ENCODE results near the gene SPDEF. TPM values are rescaled to one million over a fixed set of nuclear protein-coding genes. Genes with fewer than 3 reads are reported as not detected.

The SPDEF gene
- total RNA-seq, 1 donor from 2014 or later = not detected

DNA sequence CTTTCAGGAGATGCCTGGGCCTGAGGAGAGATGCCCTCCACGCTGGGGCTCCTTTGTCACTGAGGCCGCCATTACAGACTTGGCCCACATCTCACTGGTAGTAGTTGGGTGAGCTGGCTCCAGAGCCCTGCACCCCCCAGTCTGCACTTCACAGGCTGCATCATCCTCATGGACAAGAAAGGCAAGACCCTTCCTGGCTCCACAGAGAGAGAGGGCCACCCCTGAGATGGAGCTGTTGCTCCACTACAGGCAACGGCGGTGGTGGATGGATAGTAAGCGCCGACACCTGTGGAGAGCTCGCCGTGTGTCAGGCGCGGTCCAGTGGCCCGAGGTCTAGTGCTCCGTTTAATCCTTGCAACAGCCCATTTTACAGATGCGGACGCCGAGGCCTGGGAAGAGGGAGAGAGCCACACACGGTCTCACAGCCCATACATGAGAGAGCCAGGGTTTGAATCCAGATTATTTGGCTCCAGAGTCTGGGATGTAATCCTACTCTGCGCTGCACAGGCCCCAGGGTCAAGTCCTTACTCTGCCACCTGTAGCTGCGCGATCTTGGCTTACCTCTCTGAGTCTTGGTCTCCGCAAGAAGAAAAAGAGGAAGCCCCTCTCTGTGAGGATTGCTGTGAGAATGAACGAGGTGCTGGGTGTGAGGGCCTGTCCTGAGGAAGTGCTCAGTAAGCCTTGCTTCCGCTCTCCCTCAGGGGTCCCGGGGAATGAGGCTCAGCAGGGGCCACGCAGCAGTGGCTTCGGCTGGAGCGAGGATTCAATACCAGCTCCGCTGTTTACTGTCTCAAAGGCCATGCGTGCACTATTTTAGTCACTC is 34.5 kb downstream of the SPDEF start:
- TF ChIP-seq, protein P1, sequence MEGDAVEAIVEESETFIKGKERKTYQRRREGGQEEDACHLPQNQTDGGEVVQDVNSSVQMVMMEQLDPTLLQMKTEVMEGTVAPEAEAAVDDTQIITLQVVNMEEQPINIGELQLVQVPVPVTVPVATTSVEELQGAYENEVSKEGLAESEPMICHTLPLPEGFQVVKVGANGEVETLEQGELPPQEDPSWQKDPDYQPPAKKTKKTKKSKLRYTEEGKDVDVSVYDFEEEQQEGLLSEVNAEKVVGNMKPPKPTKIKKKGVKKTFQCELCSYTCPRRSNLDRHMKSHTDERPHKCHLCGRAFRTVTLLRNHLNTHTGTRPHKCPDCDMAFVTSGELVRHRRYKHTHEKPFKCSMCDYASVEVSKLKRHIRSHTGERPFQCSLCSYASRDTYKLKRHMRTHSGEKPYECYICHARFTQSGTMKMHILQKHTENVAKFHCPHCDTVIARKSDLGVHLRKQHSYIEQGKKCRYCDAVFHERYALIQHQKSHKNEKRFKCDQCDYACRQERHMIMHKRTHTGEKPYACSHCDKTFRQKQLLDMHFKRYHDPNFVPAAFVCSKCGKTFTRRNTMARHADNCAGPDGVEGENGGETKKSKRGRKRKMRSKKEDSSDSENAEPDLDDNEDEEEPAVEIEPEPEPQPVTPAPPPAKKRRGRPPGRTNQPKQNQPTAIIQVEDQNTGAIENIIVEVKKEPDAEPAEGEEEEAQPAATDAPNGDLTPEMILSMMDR (IDR thresholded peaks at IDR 0.05; ENCODE audit: insufficient read depth, low read length, poor library complexity, severe bottlenecking) = no peak
- Histone ChIP-seq H3K36me3 (ENCODE audit: control insufficient read depth, insufficient read depth, low read length) (no peaks in the 10 kb centered on the region), H3K4me3 (ENCODE audit: low read depth, low read length) (no peak overlapping the region), H3K27me3 (ENCODE audit: control insufficient read depth, insufficient read depth, low read length) (peaks cover 5% of the 10 kb centered on the region)
- DNase-seq (ENCODE audit: low read depth) = no peak

DNA sequence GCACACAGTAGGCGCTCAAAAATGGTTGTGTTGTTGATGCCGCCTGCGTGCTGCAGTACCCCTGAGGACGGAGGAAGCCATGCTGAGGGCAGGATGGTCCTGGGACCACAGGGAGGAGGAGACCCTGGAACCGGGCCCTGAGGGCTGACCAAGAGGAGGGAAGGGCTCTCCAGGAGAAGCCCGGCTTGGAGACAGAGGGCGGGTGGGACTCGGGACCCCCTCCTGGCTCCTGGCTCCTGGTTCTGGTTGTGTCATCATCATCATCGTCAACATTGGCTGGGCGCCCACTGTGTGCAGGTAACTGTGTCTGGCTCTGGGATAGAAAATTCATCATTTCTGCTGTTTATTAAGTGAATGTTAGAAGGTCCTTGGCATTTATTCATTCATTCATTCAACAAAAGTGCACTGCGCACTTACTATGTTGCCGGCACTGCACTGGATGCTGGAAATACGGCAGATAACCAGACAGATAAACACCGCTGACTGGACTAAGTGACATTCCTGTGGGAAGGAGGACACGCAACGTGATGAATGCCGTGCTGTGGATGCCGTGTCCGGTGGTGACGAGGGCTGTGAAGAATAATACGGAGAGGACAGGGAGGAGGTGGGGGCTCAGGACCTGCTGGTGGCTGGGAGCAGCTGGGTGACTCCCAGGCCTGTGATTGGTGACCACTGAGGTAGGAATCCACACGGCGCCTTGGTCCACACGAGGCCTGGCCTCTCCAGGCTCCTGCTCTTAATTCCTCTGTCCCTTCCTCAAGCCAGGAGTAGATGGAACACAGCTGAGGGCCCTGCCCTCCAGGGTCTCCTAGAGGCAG is 35.3 kb downstream of the SPDEF start:
- peaks cover 10% of the 10 kb centered on the region for H3K27me3 ChIP-seq (ENCODE audit: control insufficient read depth, insufficient read depth, low read length)
- no peaks in the 10 kb centered on the region for H3K36me3 ChIP-seq (ENCODE audit: control insufficient read depth, insufficient read depth, low read length)
- TF ChIP-seq, protein P1 (IDR thresholded peaks at IDR 0.05; ENCODE audit: insufficient read depth, low read length, poor library complexity, severe bottlenecking) = no peak
- no peak overlapping the region for H3K4me3 ChIP-seq (ENCODE audit: low read depth, low read length)
- no peak for DNase-seq (ENCODE audit: low read depth)

DNA sequence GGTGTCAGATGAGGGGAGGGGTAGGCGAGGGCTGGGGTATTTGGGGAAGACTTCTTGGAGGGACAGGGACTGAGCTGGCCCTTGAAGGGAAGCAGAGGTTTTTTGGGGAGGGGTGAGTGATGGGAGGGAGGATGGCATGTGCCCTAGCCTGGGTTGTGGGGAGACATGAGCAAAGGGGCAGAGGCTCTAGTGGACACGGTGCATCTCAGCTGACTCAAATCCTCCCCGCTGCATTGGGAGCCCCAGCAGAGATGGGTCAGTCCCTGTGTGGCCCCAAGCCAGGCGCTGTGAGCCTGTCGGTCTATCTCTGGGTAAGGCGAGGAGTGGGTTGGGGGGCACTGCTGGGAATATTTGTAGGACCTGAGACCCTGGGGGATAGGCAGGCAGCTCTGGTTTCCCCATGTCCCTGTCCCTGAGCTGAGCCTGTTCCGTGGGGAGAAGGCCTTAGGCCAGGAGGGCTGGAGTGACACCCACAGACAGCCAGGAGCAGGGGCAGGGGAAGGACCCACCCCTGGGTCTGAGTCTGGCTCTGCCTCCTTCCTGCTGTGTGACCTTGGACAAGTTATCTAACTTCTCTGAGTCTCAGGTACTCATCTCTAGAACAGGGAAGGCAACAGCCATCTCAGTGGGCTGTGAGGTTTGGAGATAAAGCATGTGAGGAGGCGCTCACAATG is 36.0 kb downstream of the SPDEF start:
- Histone ChIP-seq H3K4me3 (ENCODE audit: low read depth, low read length) (no peak overlapping the region), H3K36me3 (ENCODE audit: control insufficient read depth, insufficient read depth, low read length) (no peaks in the 10 kb centered on the region), H3K27me3 (ENCODE audit: control insufficient read depth, insufficient read depth, low read length) (peaks cover 15% of the 10 kb centered on the region)
- DNase-seq (ENCODE audit: low read depth) = no peak
- TF ChIP-seq, protein P1 (IDR thresholded peaks at IDR 0.05; ENCODE audit: insufficient read depth, low read length, poor library complexity, severe bottlenecking) = no peak

DNA sequence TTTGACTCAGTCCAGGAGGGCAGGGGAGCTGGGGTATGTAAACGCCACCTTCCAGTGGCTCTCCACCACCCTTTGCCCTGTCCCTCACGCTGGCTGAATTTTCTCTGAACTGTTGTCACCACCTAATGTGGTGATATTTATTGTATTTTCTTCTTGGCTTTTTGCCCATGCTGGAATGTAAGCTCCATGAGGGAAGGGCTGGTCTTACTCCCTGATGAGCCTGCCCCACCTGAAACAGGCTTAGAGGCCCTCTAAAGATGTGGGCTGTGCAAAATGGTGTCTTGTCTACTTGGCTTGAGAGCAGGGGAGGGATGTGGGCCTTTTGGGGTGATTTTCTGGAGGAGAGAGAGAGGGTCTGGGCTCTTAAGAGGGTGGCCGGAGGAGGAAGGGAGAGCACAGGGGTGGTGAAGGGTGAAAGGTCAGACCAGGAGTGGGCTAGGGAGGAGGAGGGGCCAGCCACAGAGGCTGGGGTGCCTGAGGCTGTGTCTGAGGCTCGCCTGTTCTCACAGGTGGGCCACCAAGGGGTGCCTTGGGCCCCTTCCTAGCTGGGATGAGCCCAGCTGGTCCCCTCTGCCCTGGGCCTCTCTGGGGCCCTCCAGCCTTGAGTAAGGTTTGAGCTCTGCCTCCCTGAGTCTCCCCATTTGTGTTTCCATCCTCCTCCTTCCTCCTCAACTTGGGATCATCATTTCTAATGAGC is 37.3 kb downstream of the SPDEF start:
- DNase-seq (ENCODE audit: low read depth) = no peak
- no peaks in the 10 kb centered on the region for H3K36me3 ChIP-seq (ENCODE audit: control insufficient read depth, insufficient read depth, low read length)
- TF ChIP-seq, protein P1 (IDR thresholded peaks at IDR 0.05; ENCODE audit: insufficient read depth, low read length, poor library complexity, severe bottlenecking) = no peak
- no peak overlapping the region for H3K4me3 ChIP-seq (ENCODE audit: low read depth, low read length)
- H3K27me3 ChIP-seq (ENCODE audit: control insufficient read depth, insufficient read depth, low read length) = peaks cover 27% of the 10 kb centered on the region

DNA sequence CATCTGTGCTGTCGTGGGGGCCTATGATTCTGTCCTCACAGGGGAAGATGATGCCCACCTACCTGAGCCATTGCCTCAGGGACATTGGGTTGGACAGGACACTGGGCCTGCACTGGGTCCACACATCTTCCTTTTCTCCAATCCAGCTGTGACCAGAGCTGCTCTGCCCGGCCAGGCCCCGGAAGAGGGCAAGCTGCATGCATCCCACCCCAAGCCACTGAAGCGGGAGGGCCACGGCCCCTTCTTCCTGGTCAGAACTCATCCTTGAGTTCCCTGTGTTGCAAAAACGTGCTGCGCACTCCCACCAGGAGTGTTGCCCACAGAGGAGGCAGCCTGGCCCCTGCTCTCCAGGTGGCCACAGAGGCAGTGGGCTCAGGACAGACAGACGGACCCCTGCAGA is 38.2 kb downstream of the SPDEF start:
- peaks cover 27% of the 10 kb centered on the region for H3K27me3 ChIP-seq (ENCODE audit: control insufficient read depth, insufficient read depth, low read length)
- H3K36me3 ChIP-seq (ENCODE audit: control insufficient read depth, insufficient read depth, low read length) = no peaks in the 10 kb centered on the region
- DNase-seq (ENCODE audit: low read depth) = no peak
- no peak overlapping the region for H3K4me3 ChIP-seq (ENCODE audit: low read depth, low read length)
- TF ChIP-seq, protein P1 (IDR thresholded peaks at IDR 0.05; ENCODE audit: insufficient read depth, low read length, poor library complexity, severe bottlenecking) = no peak
